ENCODE data around the gene FGD6.

GRCh38 chr12:95073698-95074520 is 143.4 kb downstream of the FGD6 start:
- TF ChIP-seq POLR2AphosphoS5 (IDR thresholded peaks at IDR 0.05) (no peak), CTCF (IDR thresholded peaks at IDR 0.05) (peak; percentile 44 to 76 (median 56)), POLR2A (IDR thresholded peaks at IDR 0.05) (no peak)

Data from breast epithelium (tissue), 3 donors.